Vagina (tissue), 2 donors: ENCODE data around the gene PRRX1.

Experiments used
- POLR2AphosphoS5 ChIP-seq, 2 donors: sonication (generic); formaldehyde crosslinking; IDR thresholded peaks; one replicate each; pipeline ENCODE4 v1.9.0; 2017; ENCODE audit warnings: antibody characterized with exemption in 2 of 2, mild to moderate bottlenecking in 2 of 2, low read depth in 1 of 2; ENCODE audit not compliant: insufficient read depth in 1 of 2
- TF ChIP-seq, protein P1 (sequence below), 3 experiments: fragments of 450-650 bp in 2 of 3; fragments of 200-600 bp in 1 of 3; sonication (generic) in 1 of 3; IDR thresholded peaks; one replicate each; pipeline ENCODE4 v1.5.1; 2017 to 2019; ENCODE audit warnings: antibody characterized with exemption in 3 of 3, mild to moderate bottlenecking in 2 of 3, moderate library complexity in 2 of 3

DNA sequence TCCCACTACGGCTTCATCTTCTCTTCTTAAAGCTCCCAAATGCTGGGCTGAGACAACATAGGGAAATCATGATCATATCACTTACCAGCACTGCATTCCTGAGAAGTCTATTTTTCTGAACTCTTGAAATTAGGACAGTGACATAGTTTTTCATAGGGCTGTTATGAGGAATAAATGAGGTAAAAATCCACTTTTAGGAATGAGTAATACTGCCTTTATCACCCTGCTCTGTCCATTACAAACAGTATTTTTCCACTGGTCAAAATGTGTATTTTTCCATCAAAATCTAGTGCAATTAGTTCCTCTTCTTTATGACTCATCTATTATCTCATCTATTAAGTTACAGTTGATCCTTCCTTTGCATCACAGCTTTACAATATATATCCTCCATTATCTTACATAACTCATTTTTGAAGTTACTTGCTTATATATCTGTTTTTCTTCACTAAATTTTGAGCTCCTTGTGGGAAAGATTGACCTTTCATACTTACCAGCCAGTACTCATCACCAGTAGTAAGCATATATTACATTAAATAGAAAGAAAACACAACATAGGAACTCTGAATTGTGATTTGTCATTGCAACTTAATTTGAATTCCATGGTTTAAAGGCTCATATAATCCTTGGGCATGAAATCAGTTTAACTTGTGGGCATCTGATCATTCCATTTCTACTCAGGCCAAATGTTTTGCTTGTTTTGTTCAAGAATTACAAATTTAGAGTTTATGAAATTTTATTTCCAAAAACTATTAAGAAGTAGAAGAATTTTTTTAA lies 37.1 kb downstream of the PRRX1 start:
- TF ChIP-seq POLR2AphosphoS5 (IDR thresholded peaks at IDR 0.05; ENCODE audit: insufficient read depth in 1 of 2, low read depth in 1 of 2): no peak
- TF ChIP-seq, protein P1, sequence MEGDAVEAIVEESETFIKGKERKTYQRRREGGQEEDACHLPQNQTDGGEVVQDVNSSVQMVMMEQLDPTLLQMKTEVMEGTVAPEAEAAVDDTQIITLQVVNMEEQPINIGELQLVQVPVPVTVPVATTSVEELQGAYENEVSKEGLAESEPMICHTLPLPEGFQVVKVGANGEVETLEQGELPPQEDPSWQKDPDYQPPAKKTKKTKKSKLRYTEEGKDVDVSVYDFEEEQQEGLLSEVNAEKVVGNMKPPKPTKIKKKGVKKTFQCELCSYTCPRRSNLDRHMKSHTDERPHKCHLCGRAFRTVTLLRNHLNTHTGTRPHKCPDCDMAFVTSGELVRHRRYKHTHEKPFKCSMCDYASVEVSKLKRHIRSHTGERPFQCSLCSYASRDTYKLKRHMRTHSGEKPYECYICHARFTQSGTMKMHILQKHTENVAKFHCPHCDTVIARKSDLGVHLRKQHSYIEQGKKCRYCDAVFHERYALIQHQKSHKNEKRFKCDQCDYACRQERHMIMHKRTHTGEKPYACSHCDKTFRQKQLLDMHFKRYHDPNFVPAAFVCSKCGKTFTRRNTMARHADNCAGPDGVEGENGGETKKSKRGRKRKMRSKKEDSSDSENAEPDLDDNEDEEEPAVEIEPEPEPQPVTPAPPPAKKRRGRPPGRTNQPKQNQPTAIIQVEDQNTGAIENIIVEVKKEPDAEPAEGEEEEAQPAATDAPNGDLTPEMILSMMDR (IDR thresholded peaks at IDR 0.05): no peak
